LHCN-M2 (cell line): ENCODE results near the gene CTU2. TPM values are rescaled to one million over a fixed set of nuclear protein-coding genes. Genes with fewer than 3 reads are reported as not detected.

ENCODE experiments used
- DNase-seq: peaks from one replicate; pipeline ENCODE4 v3.0.0-alpha.2; 2012; ENCODE audit warnings: low read depth
- total RNA-seq: library from RNA; depleted of rRNA; stranded (reverse); fragments of >200 nt; gene quantifications from 2 replicates; pipeline ENCODE4 v1.2.3, GENCODE V29; 2014

CTU2 gene
- total RNA-seq, 1 experiment from 2014 or later = 18.7 TPM

DNA sequence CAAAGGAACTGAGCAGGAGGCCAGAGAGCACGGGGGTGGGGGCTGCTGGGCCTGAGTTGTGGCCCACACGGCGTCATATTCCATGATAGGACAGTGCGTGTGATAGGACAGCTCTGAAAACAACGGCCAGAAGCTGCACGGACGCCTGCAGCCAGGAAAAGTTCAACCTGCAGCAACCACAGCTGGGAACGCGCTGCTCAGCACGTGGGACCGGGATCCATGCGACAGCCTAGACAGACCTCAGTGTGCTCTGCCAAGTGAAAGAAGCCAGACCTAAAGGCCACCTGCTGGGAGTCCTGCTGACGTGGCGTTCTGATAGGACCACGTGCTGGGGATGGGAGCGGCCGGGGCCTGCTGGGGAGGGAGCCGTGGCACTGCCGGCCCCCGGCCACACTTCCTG is 21.6 kb downstream of the CTU2 start:
- no peak for DNase-seq

DNA sequence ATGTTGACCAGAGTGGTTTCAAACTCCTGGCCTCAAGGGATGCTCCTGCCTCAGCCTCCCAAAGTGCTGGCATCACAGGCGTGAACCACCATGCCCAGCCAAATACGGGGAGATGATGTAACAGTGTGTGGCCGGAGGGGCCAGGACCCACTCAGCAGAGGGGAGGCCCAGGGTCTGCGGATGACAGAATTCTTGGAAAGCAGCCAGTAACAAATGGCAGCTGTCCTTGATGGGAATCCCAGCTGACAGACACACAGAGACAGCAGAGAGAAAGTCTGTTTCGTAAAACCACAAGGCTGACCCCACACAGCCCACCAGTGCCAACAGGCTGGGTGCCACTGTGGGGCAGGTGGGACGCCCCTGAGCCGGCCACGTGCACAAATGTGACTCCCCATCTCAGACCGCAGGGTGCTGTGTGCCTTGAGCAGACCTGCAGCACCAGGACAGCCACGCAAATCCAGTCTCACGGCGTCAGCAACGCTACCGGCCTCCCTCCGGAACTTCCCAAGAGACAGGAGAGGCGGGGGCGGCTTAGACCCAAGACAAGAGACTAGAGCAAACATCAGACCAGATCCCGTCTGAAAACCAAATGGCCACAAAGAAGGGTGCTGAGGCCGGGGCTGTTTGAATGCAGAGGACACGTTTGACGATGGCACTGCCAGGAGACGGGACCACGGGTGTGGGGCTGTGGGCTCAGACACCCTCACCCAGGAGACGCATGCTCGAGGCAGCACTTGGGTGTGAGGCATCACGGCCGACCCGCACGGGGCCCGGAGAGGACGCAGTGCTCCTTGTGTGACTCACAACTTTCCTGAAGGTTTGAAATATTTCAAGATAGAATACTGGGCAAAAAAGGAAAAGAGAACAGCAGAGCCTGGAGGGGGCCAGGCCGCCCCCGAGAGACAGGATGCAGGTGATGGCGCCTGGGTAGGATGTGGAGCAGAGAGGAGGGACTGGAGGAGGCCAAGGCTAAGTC is 24.6 kb downstream of the CTU2 start:
- peak; percentile 59 for DNase-seq

DNA sequence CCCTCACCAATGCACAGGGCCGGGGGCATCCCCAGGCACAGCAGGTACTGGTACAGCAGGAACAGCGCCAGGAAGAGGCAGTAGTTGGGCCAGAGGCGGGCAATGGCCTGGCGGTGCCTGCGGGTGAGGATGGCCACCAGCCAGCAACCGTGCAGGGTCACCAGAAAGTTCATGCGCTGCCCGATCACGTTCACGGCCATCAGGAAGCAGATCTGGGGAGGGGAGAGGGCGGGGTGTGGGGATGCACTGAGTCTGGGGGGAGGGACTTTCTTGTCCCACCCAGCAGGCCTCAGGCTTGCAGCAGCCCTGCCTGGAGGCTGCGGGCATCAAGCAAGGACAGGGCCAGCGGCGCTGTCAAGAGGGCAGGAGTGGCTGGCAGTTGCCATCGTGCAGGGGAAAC is 25.4 kb downstream of the CTU2 start:
- DNase-seq = no peak

DNA sequence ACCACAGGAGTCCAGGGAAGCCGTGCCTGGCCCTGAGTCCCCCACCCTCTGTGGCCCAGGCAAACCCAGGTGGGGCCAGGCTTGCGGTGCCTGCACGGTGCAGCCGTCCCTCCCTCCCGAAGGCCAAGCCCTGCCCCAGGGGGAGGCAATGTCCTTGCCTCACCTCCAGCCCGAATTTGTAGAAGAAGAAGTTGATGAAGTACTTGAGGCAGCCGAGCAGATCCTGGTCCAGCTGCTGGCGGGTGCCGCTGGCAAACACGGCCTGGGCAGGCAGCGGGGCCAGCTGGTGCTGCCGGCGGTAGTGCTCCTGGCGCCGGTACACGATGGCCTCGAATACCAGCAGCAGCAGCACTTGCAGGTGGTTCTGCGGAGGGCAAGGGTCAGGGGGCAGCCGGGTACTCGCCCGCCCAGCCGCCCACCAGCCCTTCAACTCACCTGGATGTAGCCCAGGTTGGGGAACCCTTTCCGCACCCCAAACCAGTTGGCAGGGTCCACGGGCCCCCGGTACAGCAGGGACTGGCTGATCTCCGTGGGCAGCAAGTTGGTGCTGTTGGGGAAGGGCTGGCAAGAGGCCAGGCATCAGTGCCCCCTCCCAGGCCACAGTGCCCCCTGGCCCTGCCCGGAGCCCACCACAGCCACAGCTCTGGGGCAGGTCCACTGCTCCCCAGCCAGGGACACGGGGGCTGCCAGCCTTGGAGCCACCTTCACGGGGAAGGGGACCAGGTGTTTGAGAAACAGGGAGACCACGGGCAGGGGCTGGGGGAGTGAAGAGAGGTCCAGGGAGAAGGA is 26.1 kb downstream of the CTU2 start:
- DNase-seq = no peak

DNA sequence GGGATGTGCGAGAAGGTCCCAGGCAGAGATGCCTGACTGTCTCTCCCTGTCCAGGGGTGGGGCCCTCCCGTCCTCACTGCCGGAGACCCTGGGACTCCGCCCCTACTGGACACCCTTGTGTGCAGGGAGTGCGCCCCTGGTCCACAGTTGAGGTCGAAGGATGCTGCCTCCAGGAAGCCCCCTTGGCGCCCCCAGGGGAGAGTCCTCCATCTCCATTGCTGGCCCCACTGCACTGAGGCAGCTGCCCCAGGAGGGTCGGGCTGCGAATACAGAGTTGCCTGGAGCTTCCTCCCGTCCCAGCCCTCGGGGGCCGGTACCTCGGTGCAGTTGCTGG is 26.6 kb downstream of the CTU2 start:
- no peak for DNase-seq

DNA sequence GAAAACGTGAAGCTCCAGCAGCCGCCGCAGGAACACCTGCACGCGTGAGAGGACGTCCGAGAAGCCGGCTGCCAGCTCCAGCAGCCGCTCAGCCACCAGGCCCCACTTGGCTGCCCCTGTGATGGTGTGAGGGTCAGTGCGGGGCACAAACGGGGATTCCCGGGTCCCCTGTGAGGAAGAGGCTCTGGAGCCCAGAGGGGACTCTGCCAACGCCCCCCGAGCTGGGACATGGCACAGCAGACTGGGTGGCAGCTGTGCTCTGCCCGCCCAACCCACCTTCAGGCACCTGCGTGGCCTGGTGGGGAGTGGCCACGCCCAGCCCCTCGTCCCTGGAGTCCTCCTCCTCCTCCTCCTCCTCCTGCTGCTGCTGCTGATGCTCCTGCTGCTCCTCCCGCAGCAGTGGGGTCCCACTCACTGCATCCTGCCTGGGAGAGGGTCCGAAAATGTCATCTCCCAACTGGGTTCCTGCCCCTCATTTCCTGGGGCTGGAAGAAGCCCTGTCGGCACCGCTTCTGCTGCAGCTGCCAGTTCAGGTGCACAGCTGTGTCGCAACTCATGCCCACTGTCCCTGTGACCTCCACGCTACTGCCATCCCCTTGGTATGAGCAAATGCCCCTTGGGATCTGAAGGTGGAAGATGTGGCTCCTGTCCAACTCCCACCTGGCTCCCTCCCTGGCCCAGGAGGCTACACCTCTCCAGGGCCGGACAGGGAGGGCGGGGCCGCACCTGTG is 27.5 kb downstream of the CTU2 start:
- no peak for DNase-seq

DNA sequence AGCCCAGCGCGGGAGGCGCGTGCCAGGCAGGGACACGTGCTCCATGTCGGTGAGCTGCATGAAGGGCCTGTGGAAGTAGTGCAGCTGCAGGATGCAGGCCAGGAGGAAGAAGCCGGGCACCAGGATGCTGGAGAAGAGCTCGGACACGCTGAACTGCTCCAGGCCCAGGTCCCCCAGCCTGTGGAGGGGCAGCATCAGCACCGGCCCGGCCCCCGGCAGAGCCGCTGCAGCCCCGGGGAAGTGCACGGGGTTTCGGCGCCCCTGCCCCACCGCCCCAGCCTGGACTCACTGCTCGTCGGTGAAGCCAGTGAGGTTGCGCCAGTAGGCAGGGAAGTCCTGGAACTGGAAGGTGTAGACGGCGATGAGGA is 28.0 kb downstream of the CTU2 start:
- DNase-seq = no peak

DNA sequence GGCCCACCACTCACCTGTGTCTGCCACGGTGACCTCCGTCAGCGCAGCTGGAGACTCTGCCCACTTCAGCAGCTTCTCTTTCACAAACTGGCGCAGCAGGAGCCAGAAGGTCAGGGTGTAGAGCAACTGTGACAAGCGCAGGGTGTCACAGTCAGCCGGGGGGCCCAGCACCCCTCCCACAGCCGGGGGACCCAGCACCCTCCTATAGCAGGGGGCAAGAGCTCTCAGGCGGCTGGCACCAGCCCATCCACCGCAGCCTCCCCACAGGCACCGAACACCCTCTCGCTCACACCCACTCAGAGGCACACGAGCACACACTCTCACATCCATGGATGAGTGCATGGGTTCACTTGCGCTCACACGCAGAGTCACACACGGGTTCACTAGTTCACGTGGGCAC is 28.8 kb downstream of the CTU2 start:
- DNase-seq = no peak

DNA sequence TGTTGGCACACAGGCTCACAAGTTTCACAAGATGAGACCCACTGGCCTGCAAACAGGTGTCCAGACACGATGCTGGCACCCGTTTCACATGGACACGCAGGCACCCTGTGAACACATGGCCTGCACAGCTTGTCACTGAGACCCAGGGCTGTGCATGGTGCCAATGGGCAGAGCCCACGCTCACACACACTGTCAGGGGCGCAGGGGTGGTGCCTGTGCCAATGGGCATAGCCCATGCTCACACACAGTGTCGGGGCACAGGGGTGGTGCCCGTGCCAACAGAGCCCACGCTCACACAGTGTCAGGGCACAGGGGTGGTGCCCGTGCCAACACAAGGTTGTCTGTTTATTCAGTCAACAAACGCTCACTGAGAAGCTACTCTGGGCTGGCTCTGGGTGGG is 29.3 kb downstream of the CTU2 start:
- DNase-seq = no peak

DNA sequence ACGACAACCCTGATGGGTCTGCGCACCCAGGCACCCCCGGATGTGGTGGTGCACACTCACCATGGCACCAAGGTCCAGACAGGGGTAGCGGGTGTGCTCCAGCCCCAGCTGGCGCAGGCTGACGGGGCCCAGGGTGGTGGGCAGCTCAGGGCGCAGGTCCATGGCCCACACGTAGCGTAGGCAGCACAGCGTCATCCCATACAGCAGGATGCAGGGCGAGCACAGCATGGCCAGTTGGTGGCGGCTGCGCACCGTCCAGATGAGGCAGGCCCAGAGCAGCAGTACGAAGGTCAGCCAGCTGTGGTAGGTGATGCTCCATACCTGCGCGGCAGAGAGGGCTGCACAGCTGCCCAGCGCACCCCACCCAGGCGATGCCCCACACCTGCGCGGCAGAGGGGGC is 29.8 kb downstream of the CTU2 start:
- DNase-seq = no peak

DNA sequence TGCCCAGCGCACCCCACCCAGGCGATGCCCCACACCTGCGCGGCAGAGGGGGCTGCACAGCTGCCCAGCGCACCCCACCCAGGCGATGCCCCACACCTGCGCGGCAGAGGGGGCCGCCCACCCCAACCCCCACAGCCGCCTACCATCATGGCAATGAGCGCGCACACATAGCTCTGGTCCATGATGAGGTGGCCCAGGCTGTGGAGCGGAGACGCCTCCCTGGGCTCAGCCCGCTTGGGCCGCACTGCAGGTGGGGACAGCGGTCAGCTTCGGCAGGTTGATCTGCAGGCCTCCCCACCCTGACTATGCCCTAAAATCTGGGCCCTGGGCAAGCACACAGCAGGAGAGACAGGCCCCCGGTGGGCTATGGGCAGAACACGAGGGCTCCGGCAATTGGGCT is 30.2 kb downstream of the CTU2 start:
- no peak for DNase-seq

DNA sequence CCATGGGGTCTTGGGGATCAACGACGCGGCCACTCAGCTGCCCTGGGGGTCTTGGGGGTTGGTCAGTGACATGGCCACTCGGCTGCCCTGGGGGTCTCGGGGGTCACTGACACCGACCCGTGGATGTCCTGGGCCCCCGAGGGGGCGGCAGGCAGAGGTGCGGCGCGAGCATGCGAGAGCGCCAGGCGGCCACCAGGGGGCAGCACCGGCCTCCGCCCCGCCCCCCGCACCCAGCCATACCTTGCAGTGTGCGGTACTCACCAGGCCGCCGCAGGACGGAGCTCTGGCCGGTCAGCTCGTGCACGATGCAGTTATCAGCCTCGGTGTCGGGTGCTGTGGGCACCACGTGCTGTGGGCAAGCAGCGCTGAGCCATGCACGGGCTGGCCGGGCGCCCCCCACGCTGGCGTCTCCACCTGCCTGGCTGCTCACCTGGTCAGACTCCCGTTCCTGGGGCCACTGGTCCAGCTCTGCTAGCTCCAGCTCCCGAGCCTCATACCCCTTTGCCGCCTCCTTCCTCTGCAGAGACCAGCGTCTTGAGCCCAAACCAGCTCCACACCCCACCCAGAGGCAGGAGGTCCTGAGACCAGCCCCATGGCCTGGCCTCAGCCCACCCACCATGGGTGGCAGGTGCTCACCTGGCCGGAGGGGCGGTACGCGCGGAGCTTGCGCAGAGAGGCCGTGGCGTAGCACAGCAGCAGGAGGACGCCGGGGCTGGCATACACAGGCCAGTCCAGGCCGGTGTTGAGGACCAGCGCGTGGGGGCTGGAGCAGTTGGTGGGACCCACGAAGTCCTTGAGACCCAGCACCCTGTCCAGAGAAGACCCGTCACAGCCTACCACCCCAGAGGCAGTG is 31.2 kb downstream of the CTU2 start:
- peak; percentile 63 for DNase-seq

DNA sequence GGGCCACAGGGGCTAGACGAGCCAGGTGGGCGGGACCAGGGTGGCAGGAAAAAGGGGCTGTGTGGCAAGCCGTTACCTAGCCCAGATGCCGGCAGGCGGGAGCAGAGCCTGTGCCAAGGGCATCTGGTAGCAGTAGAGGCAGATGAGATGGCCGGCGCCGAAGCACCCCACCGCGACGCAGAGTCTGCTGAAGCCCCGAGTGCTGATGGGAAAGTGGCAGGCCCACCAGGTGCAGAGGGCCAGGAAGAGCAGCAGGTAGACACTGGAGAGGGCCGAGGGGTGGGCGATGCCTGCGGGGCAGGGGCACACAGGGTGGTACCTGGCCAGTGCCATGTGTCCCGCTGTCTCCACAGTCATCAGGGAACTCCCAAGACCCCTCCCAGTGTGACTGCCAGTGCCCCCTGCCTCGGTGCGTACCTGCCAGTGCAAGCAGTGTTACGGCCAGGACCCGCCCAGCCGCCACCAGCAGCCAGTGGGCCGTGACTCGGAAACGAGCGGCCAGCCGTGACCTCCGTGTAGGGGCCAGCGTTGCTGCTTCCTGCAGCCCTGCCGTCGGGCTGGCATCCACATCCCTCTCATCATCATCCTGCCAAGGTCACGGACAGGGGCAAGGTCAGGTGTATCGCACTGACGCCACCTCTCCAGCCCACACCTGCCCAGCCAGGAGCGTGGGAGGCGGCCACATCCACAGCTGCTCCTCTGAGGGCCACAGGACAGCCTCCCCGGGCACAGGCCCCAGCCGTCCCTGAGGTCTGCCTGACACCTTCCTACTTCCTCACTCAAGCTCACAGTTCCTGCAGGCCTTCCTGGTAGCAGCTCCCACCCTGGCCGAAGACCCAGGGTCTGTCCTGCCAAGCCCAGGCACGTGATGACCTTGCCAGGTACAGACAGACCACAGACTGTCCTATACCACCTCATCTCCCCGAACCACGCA is 32.1 kb downstream of the CTU2 start:
- no peak for DNase-seq

DNA sequence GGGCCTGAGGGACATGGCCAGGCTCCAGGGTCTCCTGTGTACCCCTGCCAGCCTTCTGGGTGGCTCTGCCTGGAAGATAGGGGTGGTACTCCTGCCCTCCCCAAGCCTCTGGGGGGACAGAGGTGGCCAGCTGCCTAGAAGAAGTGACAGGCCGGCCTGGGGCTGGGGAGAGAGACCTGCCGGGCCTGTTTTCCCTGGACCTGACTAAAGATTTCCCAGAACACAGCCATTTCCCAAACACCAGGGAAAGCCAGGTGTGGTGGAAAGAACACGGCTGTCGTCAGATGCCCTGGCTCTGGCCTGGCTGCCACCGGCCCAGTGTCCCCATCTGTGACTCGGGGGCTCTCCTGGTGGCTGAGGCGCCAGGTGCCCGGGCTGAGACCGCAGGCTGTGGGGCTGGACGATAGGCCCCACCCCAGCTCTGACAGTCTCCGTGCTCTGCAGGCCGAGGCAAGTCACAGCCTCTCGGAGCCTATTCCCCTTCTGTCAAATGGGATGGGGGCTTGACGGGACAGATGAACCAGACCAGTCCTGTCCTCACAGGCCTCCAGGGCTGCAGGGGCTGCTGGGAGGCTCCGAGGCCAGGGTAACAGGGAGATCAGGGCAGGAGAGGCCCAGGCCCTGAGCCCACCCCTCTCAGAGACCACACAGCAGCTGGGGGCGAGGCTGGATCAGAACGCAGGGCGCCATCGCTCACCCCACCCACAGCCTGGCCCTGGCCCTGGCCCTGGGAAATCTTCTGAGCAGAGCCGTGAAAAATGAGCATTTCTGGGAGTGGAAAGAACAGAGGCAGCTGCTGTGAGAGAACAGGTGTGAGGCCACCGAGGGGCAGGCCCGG is 33.1 kb downstream of the CTU2 start:
- DNase-seq = peak; percentile 65

DNA sequence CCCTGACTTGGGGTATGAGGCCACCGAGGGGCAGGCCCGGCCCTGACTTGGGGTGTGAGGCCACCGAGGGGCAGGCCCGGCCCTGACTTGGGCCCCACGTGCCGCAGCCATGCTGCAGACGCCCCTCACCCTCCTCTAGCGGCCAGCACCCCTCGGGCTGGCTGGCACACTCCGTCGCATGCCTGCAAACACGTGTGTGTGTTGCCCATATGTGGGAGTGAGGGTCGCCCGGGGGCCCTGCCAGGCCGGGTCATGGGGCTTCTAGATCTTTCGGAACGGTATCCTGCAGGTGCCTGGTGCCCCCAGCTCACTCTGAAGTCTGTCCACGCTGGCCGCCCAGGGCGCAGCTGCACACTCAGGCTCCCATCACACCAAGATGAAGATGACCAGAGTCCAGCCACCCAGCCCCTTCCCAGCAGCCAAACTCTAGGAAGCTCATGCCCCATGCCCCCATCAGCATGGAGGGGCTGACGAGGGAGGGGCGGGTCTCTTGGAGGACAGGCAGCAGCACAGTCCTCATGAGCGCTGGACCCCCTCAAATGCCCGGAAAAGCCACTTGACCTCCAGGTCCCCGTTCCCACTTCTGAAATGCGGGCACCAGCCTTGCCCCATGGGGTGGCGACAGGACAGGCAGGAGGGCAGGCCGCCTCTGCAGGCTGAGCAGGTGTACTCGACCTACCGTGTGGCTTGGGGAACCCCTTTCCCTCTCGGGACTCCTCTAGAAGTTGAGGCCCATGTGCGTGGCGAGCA is 33.8 kb downstream of the CTU2 start:
- no peak for DNase-seq

DNA sequence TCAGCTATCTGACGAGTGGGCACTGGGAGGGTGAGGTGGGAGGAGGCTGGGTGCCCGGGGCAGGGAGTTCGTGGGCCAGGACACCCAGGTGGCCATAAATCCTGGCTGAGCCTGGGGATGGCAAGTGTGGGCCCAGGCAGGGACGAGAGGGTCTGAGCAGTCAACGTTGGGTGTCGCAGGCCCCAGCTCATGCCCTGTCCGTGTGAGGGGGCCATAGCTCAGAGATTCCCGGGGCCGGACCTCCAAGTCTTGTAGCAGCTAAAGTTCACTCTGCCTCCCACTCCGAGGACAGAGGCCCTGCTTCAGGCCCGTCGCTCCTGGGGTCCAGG is 34.4 kb downstream of the CTU2 start:
- no peak for DNase-seq

DNA sequence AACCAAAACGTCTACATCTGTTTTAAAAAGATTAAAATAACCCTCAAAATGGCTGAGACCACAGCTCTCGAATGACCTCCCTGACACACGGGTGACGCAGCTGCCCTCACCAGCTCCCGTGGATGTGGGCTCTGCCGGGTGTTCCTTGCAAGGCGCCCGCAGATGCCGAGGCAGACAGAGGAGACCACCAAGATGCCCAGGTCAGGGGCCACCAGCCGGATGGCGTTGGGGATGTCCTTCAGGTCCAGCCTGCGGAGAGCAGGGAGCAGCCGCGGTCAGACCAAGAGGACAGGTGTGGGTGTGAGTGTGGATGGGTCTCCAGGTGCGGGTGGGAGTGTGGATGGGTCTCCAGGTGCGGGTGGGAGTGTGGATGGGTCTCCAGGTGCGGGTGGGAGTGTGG is 35.1 kb downstream of the CTU2 start:
- DNase-seq = no peak

DNA sequence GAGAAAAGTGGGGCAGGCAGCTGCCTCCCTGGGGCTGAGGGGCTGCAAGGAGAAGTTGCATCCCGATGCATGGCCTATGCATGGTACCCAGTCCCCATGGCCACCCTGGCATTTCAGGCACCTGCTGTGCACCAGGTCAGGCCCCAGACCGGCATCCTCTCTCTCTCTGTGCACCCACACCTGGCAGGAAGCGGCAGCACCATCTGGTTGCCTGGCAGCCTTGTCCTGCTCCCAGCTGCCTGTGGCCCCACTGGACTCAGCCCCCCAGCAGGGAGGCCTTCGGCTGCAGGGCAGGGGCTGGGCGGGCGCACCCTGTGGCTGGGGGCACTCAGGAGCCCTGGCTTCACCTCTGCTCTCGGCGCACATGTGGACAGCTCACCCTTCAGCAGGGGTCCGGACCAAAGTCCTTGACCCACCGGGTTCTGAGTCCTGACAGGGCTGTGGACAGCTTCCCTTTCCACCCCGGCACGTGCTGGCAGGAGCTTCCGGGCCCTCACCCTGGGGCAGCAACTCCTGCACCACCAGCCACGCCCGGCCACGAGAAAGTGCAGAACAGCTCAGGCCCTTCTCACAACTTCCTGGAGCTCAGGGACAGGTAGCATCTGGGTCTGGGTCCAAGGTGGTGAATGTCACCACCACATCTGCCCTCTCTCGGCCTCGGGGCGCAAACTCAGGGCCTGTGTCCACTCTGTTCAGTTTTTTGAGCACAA is 36.7 kb downstream of the CTU2 start:
- no peak for DNase-seq
